Aorta (tissue), 5 donors: Measurements from ENCODE around the gene TEX53. TPM values are rescaled to one million over a fixed set of nuclear protein-coding genes. Genes with fewer than 3 reads are reported as not detected.

ENCODE experiments used
- ATAC-seq: fragments of 200-7000 bp; cut with Tn5 transposase; one replicate; pipeline ENCODE4 v1.9.1; 2022; ENCODE audit warnings: moderate library complexity; ENCODE audit not compliant: low FRiP score
- DNase-seq, 2 donors: peaks; one replicate each; pipeline ENCODE4 v3.0.0-alpha.2; 2020
- H3K27ac ChIP-seq, 2 donors: one replicate each; pipeline ENCODE4 v1.5.1; 2013; ENCODE audit warnings: low read length in 2 of 2, mild to moderate bottlenecking in 2 of 2, moderate library complexity in 2 of 2, control low read depth in 1 of 2, inconsistent platforms in 1 of 2, low read depth in 1 of 2
- H3K27me3 ChIP-seq, 2 donors: one replicate each; pipeline ENCODE4 v1.6.1; 2013; ENCODE audit warnings: control low read depth in 1 of 2, low read length in 1 of 2, mild to moderate bottlenecking in 1 of 2, moderate library complexity in 1 of 2; ENCODE audit not compliant: insufficient read depth in 2 of 2, control insufficient read depth in 1 of 2
- H3K36me3 ChIP-seq, 2 donors: one replicate each; pipeline ENCODE4 v1.6.1; 2013; ENCODE audit warnings: control low read depth in 1 of 2, low read length in 1 of 2, mild to moderate bottlenecking in 1 of 2; ENCODE audit not compliant: insufficient read depth in 2 of 2, control insufficient read depth in 1 of 2
- H3K4me1 ChIP-seq, 2 donors: one replicate each; pipeline ENCODE4 v1.6.1; 2013; ENCODE audit warnings: low read length in 2 of 2, control low read depth in 1 of 2, mild to moderate bottlenecking in 1 of 2, moderate library complexity in 1 of 2; ENCODE audit not compliant: insufficient read depth in 2 of 2, control insufficient read depth in 1 of 2
- H3K4me3 ChIP-seq, 2 donors: one replicate each; pipeline ENCODE4 v1.5.1; 2013; ENCODE audit warnings: low read length in 2 of 2, control low read depth in 1 of 2, mild to moderate bottlenecking in 1 of 2
- H3K9me3 ChIP-seq: one replicate; pipeline ENCODE4 v1.6.1; 2013; ENCODE audit warnings: mild to moderate bottlenecking, low read length; ENCODE audit not compliant: control insufficient read depth
- WGBS, 2 donors: extraction: QIAGEN DNeasy Blood & Tissue Kit; methylation state at CpG; one replicate each; pipeline ENCODE4 v1.1.7; 2013; 5-methylcytosine and 5-hydroxymethylcytosine counted together
- intact Hi-C, 2 donors: fragments of 100-400 bp; cut with DNase I; formaldehyde crosslinking; loops; one replicate each; pipeline versions ENCODE4 v1.14.2 to v1.15.0; 2022
- polyA plus RNA-seq, 2 donors: library from polyadenylated mRNA; stranded (reverse); fragments of 200-250 nt; gene quantifications; one replicate each; pipeline ENCODE4 v1.2.3, GENCODE V29; 2013
- total RNA-seq, 2 donors: library from RNA; stranded (reverse); fragmentation: NEBNext Ultra II Directional; extraction: Animal tissue kit (Norgen Biotek cat#: 25700); gene quantifications; one replicate each; pipeline ENCODE4 v1.2.1, GENCODE V29; 2021
- donor health status: healthy with polysubstance abuse.
- donor health status: Bipolar disorder and iron deficiency.
- donor health status: DM: no; HTN: no; CAD: no.
- donor health status: DM: no; HTN: no; CAD: no.
- donor health status: DM: yes; HTN: yes; CAD: no.

TEX53 gene
- total and polyA plus RNA-seq, 4 donors: not detected

DNA sequence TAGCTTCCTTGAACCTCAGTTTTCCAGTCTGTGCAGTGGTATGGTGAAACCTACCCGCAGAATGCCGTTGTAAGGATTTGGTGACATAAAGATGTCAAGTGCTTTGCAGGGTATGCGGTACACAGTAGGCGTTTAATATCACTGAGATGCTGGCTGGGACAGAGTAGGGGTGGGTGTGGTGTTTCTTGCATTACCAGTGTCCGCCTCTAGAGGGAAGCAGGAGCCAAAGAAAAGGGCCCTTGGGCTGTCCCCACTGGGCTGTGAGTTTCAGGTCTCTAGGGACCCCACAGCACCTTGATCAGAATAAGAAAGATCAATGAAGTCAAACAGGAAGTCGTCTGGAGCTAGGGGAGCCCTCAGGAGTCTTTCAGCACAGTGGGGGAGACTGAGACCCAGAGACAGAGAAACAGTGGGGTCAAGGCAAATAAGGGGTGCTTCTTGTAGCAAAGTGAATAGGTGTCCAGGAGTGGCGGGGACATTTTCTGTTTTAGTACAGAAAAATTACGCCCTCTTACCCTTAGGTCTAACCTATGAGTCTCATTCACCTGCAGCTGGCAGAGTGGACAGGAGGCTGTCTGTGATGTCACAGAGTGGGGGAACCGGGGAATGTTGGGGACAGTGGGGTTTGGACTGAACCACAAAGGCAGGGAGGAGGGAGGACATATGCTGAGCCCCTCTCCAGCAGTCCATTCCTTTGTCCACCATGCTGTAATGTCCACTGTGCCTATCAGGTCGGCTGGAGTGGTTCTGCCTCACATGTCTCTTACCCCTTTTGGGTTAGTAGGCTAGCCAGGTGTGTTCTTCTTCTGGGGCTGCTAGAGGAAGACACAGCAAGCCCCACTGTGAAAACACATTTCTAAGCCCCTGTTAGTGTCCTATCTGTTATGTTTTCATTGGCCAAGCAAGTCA lies 4.7 kb upstream of the TEX53 start:
- Histone ChIP-seq H3K4me1 (no peaks in the 10 kb centered on the region), H3K4me3 (no peak overlapping the region), H3K27ac (no peak overlapping the region), H3K36me3 (no peaks in the 10 kb centered on the region), H3K9me3 (no peaks in the 10 kb centered on the region), H3K27me3 (no peaks in the 10 kb centered on the region)
- intact Hi-C loops: loop anchor here in 1 of 2 donors (5.0 kb wide), 2 partner anchors 75 to 350 kb away; no protein-coding TSS in a partner anchor
- no peak for DNase-seq
- ATAC-seq: peak; percentile 68
- 33 to 42% methylated on average over 10 of the region's 10 CpGs for WGBS, 2 donors

DNA sequence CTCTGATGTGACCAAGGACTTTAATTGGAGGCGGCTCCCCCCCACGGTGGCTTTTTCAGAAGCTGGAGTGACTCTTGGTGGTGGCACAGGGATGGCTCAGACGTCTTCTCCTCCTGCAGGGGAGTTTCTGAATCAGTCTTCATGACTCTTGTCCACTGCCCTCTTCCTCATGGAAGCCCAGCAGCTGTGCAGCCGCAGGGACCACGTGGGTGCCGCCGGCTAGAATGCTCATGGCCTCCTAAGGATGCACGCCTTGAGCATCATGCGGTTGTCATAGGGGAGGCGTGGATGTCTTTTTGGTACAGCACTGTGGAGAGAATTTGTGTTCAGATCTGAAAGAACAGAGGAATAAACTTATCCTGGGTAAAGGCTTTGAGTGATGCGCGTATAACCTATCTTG lies 1.3 kb downstream of the TEX53 start:
- DNase-seq (no peak), ATAC-seq (no peak)
- H3K36me3 ChIP-seq: no peaks in the 10 kb centered on the region
- H3K9me3 ChIP-seq: no peaks in the 10 kb centered on the region
- H3K27ac ChIP-seq: no peak overlapping the region
- WGBS, 2 donors: 78 to 80% methylated on average over 12 of the region's 12 CpGs
- no peaks in the 10 kb centered on the region for H3K27me3 ChIP-seq
- intact Hi-C loops: no loop called here
- H3K4me1 ChIP-seq: no peaks in the 10 kb centered on the region
- H3K4me3 ChIP-seq: no peak overlapping the region

- H3K27ac ChIP-seq: no peak overlapping the region
- no peak overlapping the region for H3K4me3 ChIP-seq
- H3K4me1 ChIP-seq: no peaks in the 10 kb centered on the region
- no peak for DNase-seq
- intact Hi-C loops: no loop called here
- no peaks in the 10 kb centered on the region for H3K9me3 ChIP-seq
- WGBS, 2 donors: 83% methylated on average over 8 of the region's 8 CpGs
- H3K36me3 ChIP-seq: no peaks in the 10 kb centered on the region
- H3K27me3 ChIP-seq: no peaks in the 10 kb centered on the region
- no peak for ATAC-seq
These were observed 1.9 kb downstream of the TEX53 start for GRCh38 chr9:114655689-114656088.

DNA sequence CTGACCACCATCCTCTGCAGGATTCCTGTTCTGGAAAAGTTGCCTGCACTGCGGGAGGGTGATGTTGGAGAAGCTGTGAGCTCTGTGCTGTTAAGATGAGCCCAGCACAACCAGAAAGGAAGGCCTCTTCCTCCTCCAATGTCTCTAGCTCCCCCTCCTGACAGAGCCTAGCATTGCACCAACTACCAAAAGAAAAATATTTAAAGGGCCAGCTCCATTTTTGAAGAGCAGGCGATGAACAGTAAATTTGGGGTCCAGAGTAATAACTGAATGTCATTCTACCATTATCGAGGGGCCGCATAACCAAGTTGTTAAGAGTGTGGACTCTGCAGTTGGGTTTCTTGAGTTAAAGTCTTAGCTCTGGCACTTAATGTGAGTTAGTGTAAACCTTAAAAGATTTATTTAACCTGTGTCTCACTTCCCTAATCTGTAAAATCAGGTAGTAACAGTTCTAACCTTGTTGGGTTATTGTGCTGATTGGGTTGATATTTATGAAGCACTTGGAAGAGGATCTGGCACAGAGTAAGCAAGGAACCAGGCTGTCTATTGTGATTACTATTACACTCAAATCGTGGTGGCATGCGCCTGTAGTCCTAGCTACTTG lies 3.9 kb downstream of the TEX53 start:
- Histone ChIP-seq H3K4me1 (no peaks in the 10 kb centered on the region), H3K27me3 (no peaks in the 10 kb centered on the region), H3K9me3 (no peaks in the 10 kb centered on the region), H3K36me3 (no peaks in the 10 kb centered on the region), H3K27ac (no peak overlapping the region), H3K4me3 (no peak overlapping the region)
- WGBS, 2 donors: 35 to 40% methylated on average over 6 of the region's 6 CpGs
- ATAC-seq (peak; percentile 89), DNase-seq (peak in 1 of 2 donors; percentile 80)
- intact Hi-C loops: loop anchor here (1.0 to 5.0 kb wide), 4 partner anchors 167 to 316 kb away; no protein-coding TSS in a partner anchor

DNA sequence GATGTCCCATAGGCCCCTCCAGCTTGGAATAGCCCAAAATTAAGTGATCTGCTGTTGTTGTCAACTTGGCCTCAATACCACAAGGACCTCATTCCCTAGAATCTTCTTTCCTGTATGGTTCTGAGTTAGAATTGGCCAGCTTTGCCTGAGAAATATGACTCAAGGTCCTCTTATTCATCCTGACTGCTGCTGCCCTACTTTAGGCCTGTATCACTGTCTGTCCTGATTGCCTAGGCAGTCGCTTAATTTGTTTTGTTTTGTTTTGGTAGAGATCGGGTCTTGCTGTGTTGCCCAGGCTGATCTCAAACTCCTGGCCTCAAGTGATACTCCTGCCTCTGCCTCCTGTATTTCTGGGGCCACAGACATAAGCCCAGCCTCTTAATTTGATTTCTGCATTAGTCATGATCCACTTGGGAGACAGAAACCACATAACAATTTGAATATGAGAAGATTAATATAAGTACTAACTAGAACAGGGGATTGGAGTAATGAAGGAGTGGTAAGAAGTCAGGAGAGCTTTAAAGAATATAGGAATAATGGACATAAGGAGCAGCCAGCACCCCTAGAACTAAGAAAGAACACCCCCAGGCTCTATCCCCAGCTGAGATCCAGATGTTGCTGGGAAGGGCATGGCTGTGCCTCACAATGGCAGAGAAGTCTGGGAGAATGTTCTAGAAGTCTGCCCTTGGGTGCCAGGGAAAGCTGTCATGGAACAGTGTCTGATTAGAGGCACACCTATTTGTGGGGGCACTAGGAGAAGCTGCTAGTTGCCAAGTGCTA lies 4.6 kb downstream of the TEX53 start:
- no peak overlapping the region for H3K27ac ChIP-seq
- no peaks in the 10 kb centered on the region for H3K4me1 ChIP-seq
- intact Hi-C loops: loop anchor here (1.0 to 5.0 kb wide), 4 partner anchors 166 to 316 kb away; no protein-coding TSS in a partner anchor
- no peaks in the 10 kb centered on the region for H3K36me3 ChIP-seq
- H3K9me3 ChIP-seq: no peaks in the 10 kb centered on the region
- DNase-seq (no peak), ATAC-seq (no peak)
- 65 to 71% methylated on average over 2 of the region's 2 CpGs for WGBS, 2 donors
- no peaks in the 10 kb centered on the region for H3K27me3 ChIP-seq
- H3K4me3 ChIP-seq: no peak overlapping the region

DNA sequence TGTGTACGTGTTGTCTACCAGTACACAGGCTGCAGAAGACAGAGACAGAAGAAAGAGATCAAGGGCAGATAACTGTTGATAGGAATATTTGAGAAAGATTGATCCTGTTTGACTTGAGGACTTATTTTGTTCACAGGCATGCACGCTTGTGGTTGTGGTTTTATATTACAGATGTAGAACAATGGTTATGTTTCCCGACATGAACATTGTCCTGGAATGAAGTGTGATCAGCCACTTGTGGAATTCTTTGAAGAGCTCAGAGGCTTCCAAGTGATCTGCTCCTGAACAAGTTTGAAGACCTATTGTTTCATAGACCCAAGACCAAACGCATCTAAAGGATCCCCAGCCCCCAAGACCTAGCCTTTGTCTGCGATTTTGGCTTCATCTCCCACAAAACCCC lies 13.7 kb downstream of the TEX53 start:
- no peaks in the 10 kb centered on the region for H3K27me3 ChIP-seq
- H3K36me3 ChIP-seq: peaks cover 9 to 12% of the 10 kb centered on the region in 2 donors
- ATAC-seq (no peak), DNase-seq (no peak)
- H3K4me3 ChIP-seq: no peak overlapping the region
- intact Hi-C loops: no loop called here
- WGBS, 2 donors: 89 to 91% methylated on average over 5 of the region's 5 CpGs
- no peak overlapping the region for H3K27ac ChIP-seq
- no peaks in the 10 kb centered on the region for H3K9me3 ChIP-seq
- no peaks in the 10 kb centered on the region for H3K4me1 ChIP-seq

DNA sequence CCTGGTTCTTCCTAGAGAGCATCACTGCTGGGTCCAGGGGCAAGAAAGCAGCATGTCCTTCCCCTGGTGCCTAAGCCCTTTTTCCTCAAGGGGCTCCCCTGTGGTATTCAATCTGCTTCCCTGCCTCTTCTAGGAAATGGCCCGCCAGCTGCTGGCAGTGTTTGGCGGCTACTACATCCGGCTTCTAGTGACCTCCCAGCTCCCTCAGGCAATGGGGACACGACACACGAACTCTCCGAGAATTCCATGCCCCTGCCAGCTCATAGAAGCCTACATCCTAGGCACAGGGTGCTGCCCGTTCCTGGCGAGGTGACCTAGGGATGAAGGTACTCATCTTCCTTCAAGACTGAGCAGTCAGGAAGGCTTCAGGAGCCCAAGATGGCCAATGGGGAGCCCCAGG lies 14.6 kb downstream of the TEX53 start:
- 89% methylated on average over 8 of the region's 8 CpGs for WGBS, 2 donors
- Histone ChIP-seq H3K9me3 (no peaks in the 10 kb centered on the region), H3K27me3 (no peaks in the 10 kb centered on the region), H3K36me3 (peaks cover 9 to 14% of the 10 kb centered on the region in 2 donors), H3K4me3 (no peak overlapping the region), H3K27ac (no peak overlapping the region), H3K4me1 (no peaks in the 10 kb centered on the region)
- no peak for ATAC-seq
- DNase-seq: no peak
- intact Hi-C loops: no loop called here

DNA sequence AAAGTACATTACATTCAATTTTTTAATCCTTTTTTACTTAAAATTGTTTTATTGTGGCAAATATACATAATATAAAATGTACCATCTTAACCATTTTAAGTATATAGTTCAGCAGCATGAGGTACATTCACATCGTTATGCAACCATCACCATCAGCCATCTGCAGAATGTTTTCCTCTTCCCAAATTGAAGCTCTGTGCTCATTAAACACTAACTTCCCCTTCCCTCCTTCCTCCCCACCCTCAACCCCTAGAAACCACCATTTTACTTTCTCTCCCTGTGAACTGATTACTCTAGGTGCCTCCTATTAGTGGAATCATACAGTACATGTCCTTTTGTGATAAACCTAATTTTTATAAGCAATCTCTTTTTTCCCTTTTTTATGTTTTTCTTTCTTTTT lies 15.6 kb downstream of the TEX53 start:
- Histone ChIP-seq H3K27ac (no peak overlapping the region), H3K27me3 (no peaks in the 10 kb centered on the region), H3K9me3 (no peaks in the 10 kb centered on the region), H3K4me1 (no peaks in the 10 kb centered on the region), H3K4me3 (no peak overlapping the region), H3K36me3 (peaks cover 9 to 14% of the 10 kb centered on the region in 2 donors)
- DNase-seq: no peak
- ATAC-seq: no peak
- WGBS, 2 donors: 74 to 83% methylated on average over 1 of the region's 1 CpG
- intact Hi-C loops: no loop called here
